Measurements from ENCODE around the gene CACNA2D1.

- TF ChIP-seq CTCF (IDR thresholded peaks at IDR 0.05) (no peak), POLR2A (IDR thresholded peaks at IDR 0.05) (no peak)
Observed at GRCh38 chr7:82435769-82436168, 7.8 kb downstream of the CACNA2D1 start.
